ENCODE measurements around the gene UGT2A2. TPM values are rescaled to one million over a fixed set of nuclear protein-coding genes. Genes with fewer than 3 reads are reported as not detected.

The UGT2A2 gene
- total RNA-seq, 1 donor from 2014 or later = not detected

- Histone ChIP-seq H4K20me1 (ENCODE audit: low read depth) (no peaks in the 10 kb centered on the region), H3K4me3 (no peak overlapping the region), H3K9ac (no peak overlapping the region), H3F3A (ENCODE audit: low read depth) (no peaks in the 10 kb centered on the region), H3K4me2 (no peak overlapping the region), H3K27me3 (no peaks in the 10 kb centered on the region), H2AFZ (replicated peaks) (no peak overlapping the region), H3K9me3 (ENCODE audit: low read depth) (no peaks in the 10 kb centered on the region), H3K27ac (no peak overlapping the region), H3K4me1 (no peaks in the 10 kb centered on the region), H3K79me2 (ENCODE audit: low read depth) (no peaks in the 10 kb centered on the region), H3K36me3 (no peaks in the 10 kb centered on the region)
- H3K4me1 Mint-ChIP-seq = peaks cover 3% of the 10 kb centered on the region
- no peaks in the 10 kb centered on the region for H3K9me3 Mint-ChIP-seq
- no peak for TF ChIP-seq EZH2 (IDR thresholded peaks at IDR 0.05)
- no peak for TF ChIP-seq EZH2phosphoT487 (IDR thresholded peaks at IDR 0.05)
- no peak for TF ChIP-seq CTCF (IDR thresholded peaks at IDR 0.05)
- no peak for DNase-seq (ENCODE audit: low spot score)
- no peaks in the 10 kb centered on the region for H3K36me3 Mint-ChIP-seq
- no peak overlapping the region for H3K27ac Mint-ChIP-seq
- no peaks in the 10 kb centered on the region for H3K27me3 Mint-ChIP-seq (ENCODE audit: insufficient read depth, low read depth)
- no peak overlapping the region for H3K4me3 Mint-ChIP-seq
Observed at GRCh38 chr4:69650872-69651271, 11.4 kb upstream of the UGT2A2 start.

GRCh38 chr4:69649629-69650028, 10.2 kb upstream of the UGT2A2 start:
- peaks cover 3% of the 10 kb centered on the region for H3K4me1 Mint-ChIP-seq

GRCh38 chr4:69649207-69649606, 9.8 kb upstream of the UGT2A2 start:
- Mint-ChIP-seq H3K4me1 (peaks cover 3% of the 10 kb centered on the region), H3K27ac (no peak overlapping the region), H3K36me3 (no peaks in the 10 kb centered on the region), H3K4me3 (no peak overlapping the region), H3K27me3 (ENCODE audit: insufficient read depth, low read depth) (no peaks in the 10 kb centered on the region), H3K9me3 (no peaks in the 10 kb centered on the region)
- H2AFZ ChIP-seq (replicated peaks) = no peak overlapping the region
- H3K27ac ChIP-seq = no peak overlapping the region
- DNase-seq (ENCODE audit: low spot score) = no peak
- H4K20me1 ChIP-seq (ENCODE audit: low read depth) = no peaks in the 10 kb centered on the region
- H3K9me3 ChIP-seq (ENCODE audit: low read depth) = no peaks in the 10 kb centered on the region
- no peaks in the 10 kb centered on the region for H3K36me3 ChIP-seq
- no peak overlapping the region for H3K4me2 ChIP-seq
- no peaks in the 10 kb centered on the region for H3K79me2 ChIP-seq (ENCODE audit: low read depth)
- TF ChIP-seq CTCF (IDR thresholded peaks at IDR 0.05) = no peak
- no peak for TF ChIP-seq EZH2 (IDR thresholded peaks at IDR 0.05)
- TF ChIP-seq EZH2phosphoT487 (IDR thresholded peaks at IDR 0.05) = no peak
- no peaks in the 10 kb centered on the region for H3K27me3 ChIP-seq
- no peaks in the 10 kb centered on the region for H3K4me1 ChIP-seq
- no peak overlapping the region for H3K9ac ChIP-seq
- no peaks in the 10 kb centered on the region for H3F3A ChIP-seq (ENCODE audit: low read depth)
- H3K4me3 ChIP-seq = no peak overlapping the region

More at GRCh38 chr4:69649629-69650028, 10.2 kb upstream of the UGT2A2 start:
- Mint-ChIP-seq H3K27ac (no peak overlapping the region), H3K4me3 (no peak overlapping the region), H3K36me3 (no peaks in the 10 kb centered on the region), H3K27me3 (ENCODE audit: insufficient read depth, low read depth) (no peaks in the 10 kb centered on the region), H3K9me3 (no peaks in the 10 kb centered on the region)
- DNase-seq (ENCODE audit: low spot score) = no peak
- Histone ChIP-seq H2AFZ (replicated peaks) (no peak overlapping the region), H3K9ac (no peak overlapping the region), H3K27ac (no peak overlapping the region), H4K20me1 (ENCODE audit: low read depth) (no peaks in the 10 kb centered on the region), H3K4me1 (no peaks in the 10 kb centered on the region), H3K27me3 (no peaks in the 10 kb centered on the region), H3K4me3 (no peak overlapping the region), H3K9me3 (ENCODE audit: low read depth) (no peaks in the 10 kb centered on the region), H3K36me3 (no peaks in the 10 kb centered on the region), H3K79me2 (ENCODE audit: low read depth) (no peaks in the 10 kb centered on the region), H3K4me2 (no peak overlapping the region), H3F3A (ENCODE audit: low read depth) (no peaks in the 10 kb centered on the region)
- no peak for TF ChIP-seq EZH2phosphoT487 (IDR thresholded peaks at IDR 0.05)
- TF ChIP-seq EZH2 (IDR thresholded peaks at IDR 0.05) = no peak
- TF ChIP-seq CTCF (IDR thresholded peaks at IDR 0.05) = no peak
